Activated CD4-positive, CD25-positive, alpha-beta regulatory T cell treated with anti-CD3 and anti-CD28 coated beads, Interleukin-2, amount 50 U/mL, for 16 hours (primary cell): Measurements from ENCODE around the gene CCNDBP1.
"Not testable (repeated sequence)": the region's sequence is repeated elsewhere in the genome, so short reads cannot be mapped to it uniquely, and the experiment has no call there.

Experiments
- DNase-seq: peaks from one replicate; pipeline ENCODE4 v3.0.0-alpha.2; 2020; ENCODE audit warnings: low read depth, low spot score

CCNDBP1 gene

DNA sequence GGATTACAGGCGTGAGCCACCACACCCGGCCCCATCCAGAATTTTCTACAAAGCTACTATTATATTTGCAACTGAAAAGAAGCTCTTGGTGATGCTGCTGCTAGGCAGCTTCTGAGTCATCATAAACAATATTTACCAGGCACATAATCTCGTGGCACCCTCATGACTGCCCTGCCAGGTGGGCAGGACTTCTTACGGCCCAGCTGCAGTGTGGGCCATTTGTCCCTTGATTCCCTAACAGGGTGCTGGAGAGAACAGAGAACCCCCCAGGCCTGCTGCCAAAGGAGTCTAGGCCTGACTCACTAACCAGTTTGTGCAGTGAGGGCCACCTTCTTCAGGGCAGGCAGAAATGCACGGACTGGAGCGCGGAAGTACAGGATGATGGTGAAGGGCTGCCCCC lies 30.8 kb downstream of the CCNDBP1 start:
- no peak for DNase-seq

DNA sequence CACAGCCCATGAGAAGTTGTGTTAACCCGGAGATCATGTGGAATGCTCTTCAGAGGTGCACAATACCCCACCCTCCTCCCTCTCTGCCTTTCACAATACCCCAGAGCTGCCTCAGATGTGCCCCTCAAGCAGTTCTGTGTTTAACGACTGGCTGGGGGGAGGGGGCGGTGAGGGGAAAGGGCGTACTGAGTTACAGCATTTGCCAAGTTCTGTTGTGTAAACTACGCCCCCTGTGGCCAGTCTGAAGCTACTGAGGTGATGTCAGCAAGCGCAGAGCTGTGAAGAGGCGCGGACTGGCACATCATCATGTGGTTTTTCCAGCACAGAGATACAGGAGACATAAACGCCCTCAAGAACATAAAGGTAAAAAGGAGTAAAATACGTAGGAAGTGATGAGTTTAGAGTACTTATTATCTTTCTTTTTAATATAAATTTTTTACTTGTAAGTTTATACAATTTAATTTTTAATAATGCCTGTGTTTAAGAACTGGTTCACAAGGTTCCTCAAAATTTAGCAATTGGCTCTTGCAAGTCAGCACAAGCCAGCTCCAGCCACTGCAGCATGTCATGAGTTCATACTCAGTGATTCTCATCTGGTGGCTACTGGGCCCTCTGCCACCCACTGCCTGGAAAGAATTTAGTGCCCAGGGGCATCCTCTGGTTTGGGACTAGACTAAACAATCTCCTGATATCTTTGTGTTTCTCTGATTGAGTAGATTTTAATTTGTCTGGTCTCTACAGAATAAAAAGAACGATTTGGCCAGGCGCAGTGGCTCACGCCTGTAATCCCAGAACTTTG lies 33.9 kb downstream of the CCNDBP1 start:
- DNase-seq = no peak

DNA sequence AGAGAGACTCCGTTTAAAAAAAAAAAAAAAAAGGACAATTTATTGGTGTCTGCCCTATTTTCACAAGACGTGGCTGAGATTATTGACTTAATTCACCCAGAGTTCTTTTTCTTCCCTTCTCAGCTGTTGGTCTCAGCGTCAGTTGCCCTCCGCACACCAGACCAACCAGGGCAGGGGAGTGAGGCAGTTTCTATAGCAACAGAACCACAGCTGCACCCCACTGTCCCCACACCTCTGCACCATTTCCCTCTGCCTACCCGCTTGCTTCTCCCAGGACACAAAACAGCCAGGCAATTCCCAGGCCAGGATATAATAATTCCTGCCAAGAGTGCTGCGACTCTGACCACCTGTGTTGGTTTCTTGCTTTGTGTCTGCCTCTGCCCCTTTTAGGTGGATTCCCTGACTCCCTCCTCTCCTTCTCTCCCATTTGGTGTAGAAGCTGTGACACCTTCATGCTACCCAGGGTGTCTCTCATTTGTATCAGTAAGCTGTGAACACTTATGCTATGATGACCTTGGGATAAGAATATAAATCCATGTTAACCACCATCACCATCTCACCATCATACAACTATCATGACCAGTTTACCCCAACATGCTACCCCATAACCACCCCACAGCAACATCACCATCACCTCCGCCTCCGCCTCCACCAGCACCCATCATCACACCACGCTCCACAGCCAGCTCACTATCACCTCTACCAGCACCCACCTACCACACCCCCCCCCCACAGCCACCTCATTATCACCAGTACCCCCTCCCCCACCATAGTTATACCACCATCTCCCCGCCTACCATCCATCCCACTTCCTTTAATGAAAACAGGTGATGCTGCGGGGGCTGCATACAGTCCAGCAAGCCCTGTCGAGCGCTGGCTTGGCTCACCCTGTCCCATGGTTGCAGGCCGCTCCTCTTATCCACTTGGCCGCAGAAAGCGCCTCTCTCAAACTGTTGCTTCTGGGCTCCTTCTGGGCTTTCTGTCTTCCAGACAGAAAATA lies 35.0 kb downstream of the CCNDBP1 start:
- no peak for DNase-seq

DNA sequence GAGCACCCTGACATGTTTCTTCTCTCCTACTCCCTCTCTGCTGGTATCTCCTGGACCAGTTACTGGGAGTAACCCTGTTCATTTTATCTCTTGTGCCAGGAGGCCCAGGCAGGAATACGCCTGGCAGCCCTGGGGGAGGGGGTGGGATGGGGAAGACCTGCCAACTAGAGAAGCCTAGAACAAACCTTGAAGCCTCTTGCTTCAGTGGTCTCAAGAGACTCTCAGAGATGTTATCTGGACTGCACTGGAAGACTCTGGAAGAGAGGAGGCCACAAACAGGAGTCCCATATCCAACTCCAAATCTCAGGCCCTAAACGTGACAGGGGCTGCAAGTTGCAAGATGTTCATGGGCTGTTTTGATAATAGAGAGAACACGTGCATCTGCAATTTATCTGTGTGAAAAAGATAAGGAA lies 35.8 kb downstream of the CCNDBP1 start, which contains the start of gene EPB42:
EPB42 (minus strand) TSS at position 28 of the 413 bp plus-strand sequence. CDS start 193 bp downstream, outside the sequence.
- DNase-seq = no peak

DNA sequence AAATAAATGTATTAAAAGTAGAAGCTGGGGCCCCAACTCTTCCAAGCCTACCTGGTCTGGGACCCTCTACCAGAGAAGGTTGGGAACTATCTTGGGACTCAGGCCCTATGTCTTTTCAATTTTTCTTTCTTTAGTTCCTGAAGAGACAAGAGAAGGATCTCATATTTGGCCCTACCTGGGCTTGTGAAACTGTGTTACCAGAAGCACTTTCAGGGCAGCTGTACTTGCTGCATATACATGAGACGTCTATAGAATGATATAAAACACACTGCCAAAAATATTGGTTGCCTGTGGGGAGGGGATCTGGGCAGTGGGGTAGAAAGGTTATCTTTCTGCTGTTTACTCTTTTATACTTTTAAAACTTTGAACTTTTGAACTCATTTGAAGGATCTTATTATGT lies 36.2 kb downstream of the CCNDBP1 start:
- DNase-seq = no peak

DNA sequence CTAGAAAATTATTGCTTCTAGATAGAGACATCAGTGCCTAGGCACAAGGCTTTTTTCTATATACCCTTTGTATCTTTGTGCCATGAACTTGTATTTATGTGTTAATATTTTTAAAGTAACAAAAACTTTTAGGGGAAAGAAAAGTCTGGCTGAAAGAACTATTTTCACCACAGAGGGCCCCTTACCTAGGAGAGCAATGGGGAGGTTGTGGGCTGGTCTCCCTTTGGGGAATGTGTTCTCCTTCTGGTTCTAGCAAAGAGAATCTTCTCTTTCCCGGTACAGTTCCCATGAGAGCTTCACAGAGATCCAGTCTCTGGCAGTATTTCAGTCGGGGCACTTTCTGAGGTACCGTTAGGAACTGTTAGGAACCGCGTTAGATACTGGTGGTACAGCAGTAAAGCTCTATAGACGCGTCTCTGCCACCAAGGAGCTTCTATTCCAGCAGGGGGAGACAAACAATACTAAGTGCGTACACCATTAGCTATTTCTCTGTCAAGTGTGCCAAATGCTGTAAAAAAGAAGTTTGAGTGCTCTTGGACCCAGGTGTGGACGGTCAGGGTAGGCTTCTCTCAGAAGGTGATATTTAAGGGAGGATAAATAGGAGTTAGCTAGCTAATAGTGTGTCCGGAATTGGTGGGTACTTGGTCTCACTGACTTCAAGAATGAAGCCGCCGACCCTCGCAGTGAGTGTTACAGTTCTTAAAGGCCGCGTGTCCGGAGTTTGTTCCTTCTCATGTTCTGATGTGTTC lies 40.2 kb downstream of the CCNDBP1 start:
- no peak for DNase-seq

DNA sequence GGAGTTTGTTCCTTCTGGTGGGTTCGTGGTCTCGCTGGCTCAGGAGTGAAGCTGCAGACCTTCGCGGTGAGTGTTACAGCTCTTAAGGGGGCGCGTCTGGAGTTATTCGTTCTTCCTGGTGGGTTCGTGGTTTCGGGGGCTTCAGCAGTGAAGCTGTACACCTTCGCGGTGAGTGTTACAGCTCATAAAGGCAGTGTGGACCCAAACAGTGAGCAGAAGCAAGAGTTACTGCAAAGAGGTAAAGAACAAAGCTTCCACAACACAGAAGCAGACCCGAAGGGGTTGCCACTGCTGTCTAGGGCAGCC lies 40.7 kb downstream of the CCNDBP1 start:
- DNase-seq = not testable (repeated sequence)

DNA sequence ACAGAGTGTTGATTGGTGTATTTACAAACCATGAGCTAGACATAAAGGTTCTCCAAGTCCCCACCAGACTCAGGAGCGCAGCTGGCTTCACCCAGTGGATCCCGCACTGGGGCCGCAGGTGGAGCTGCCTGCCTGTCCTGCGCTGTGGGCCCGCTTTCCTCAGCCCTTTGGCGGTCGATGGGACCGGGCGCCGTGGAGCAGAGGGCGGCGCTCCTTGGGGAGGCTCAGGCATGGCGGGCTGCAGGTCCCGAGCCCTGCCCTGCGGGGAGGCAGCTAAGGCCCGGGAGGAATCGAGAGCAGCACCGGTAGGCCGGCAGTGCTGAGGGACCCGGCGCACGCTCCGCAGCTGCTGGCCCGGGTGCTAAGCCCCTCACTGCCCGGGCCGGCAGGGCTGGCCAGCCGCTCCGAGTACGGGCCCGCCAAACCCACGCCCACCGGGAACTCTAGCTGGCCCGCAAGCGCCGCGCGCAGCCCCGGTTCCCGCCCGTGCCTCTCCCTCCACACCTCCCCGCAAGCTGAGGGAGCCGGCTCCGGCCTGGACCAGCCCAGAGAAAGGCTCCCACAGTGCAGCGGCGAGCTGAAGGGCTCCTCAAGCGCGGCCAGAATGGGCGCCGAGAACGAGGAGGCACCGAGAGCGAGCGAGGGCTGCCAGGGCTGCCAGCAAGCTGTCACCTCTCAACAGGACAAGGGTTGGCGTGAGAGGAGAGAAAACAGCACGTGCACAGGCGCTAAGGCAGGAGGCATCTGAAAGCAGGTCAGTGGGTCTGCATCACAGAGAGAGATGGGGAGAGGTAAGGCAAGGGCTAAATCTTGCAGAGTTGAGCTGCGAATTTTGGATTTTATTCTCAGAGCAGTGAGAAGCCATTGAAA lies 41.5 kb downstream of the CCNDBP1 start:
- DNase-seq = no peak

DNA sequence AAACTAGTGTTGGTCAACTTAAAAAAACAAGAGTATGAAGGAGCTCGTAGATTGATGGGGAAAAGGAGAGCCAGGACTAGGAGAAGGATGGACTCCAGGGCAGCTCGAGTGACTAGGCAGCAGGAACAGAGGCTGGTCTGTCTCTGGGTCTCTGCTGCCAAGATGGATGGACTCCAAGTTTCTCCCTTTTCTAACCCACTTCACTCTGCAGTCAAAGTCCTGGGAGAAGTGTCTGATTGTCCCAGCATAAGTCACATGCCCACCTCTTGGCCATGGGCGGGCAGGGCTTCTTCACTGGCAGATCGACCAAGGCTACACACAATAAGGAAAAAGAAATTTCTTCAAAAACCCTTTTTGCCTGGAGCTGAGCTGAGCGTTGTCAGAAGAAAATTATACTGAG lies 44.8 kb downstream of the CCNDBP1 start:
- DNase-seq = no peak

DNA sequence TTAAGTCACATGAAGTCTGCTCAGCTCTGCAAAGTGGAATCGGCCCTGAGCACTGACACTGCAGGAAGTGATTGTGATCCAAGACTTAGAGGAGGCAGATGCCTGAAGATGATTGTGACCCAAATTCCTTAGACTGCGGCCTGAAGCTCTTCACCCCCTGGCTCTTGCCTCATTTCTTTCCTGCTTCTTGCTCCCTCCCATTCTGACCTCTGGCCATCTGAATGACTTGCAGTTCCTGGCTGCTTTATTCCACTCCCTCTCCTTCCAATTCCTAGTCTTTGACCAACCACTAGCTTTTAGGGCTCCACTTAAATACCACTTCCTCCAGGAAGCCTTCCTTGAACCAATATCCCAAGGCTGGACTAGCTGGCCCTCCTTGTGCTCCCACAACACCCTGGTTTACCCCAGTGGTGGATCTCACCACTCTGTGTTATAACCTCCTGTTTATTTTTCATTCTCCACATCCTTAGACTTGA lies 45.5 kb downstream of the CCNDBP1 start:
- no peak for DNase-seq

DNA sequence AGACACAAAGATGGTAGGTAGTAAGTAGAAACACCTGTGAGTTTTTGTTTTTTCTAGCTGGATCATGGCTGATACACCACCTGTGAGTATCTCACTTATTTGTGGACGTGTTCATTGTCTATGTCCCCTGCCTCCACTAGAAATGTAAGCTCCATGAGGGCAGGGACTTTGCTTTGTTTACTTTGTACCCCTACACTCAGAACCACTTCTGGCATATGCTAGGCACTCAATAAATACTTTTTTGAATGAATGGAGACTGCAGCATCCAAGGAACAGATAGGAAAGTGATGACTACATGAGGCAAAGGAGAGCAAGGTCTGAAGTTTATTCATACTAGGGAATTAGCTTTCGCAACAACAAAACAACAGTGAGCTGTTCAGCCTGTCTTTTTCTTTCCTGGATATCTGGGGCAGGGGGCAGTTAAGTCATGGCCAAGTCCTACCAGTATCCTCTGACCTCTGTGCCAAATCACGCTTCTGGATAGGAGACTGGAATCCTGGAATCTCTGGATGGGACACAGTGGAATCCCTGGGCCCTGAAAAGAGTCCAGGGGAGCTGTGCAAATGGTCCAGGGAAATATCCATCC lies 47.2 kb downstream of the CCNDBP1 start:
- no peak for DNase-seq

DNA sequence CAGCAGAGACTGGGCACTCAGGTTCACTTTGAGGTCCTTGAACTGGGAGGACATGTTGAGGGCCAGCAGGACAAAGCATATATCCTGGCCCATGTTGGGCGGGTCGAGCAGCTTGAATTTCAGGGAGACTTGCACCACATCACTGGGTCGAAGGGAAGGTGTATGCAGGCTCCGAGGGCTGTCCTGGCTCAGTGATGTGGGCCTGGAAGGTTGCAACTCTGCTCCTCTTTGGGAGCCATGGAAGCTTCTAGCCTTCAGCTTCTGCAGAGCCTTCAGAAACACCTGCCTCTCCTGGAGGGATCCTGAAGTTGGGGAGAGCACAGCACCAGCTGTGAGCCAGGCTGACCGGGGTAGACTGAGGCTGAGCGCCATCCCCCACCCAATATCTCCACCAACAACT lies 50.3 kb downstream of the CCNDBP1 start:
- DNase-seq = no peak

DNA sequence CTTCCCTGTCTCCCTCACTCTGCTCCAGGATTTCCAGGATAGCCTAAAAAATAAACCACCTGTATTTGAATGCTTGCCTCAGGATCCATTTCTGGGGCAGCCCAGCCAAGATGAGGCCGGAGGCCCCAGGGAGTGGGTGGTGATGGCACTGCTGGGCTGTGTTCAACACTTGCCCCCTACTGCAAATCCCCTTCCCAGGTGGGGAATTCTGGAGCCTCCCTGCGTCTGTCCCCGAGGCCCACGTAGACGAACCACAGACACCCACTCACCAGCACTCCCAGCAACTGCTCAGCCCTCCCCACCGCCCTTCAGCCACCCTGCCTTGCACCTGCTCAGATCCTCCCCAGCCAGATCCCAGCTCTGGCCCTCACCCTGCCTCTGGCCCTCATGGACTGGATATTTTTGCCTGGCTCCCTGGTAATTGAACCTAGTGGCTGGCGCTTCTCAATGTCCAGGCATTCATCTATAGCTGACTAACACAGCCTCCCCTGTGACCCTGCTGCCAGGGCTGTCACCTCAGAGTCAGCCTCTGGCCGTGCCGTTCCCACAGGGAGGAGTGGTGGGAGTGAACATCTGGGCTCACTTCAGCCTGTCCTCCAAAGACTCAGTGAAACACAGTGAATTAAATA lies 52.8 kb downstream of the CCNDBP1 start:
- no peak for DNase-seq

DNA sequence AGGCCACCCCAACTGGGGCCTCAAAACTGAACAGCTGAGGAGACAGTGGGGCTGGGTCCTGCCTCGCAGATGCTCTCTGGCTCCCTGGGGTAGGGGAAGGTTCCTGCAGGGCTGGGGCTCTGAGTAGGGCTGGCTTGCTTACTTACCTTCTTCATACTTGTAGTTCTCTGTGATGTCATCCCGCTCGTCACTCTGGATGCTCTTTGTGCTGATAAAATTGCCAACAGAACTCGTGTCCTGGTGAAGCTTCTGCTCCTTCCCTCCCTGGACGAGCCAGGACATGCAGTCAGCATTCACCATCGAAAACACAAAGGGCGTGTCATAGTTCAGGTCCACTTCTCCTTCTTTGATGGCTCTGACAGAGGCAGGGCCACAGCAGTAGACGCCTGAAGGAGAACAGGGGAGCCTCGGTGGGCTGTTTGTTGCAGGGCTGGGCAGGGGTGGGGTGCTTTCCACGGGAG lies 53.5 kb downstream of the CCNDBP1 start:
- DNase-seq = no peak

DNA sequence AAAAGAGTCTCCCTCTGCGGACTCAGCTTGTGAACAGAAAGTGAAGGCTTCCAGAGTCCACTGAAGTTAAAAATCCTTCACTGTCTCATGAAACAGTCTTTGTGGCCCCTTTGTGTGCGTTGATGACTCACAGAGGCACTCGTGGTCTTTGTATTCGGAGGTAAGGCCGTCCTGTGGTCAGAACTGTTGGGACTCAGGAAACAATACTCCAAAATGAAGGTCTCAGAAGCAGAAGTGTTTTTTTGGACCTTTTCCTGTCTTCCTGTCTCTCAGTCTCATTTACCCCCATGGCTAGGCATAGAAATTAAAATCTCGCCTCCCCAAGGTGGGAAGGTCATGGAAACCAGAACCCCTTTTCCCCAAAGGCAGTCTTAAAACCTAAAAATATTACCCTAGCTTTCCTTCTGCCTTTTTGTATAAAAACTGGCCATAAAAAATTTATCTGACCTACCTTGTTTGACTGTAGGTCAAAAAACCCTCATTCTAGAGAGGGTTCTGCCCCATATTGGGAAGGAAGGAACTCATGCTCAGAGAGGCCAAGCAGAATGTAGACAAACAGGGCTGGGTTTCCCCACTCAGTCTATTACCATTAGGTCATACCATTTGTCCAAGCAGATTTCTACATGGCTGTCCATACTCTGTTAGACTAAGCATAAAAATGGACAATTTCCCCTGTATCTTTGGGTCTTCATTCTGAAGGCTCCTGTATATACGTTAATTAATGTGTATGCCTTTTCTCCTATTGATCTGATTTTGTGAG lies 54.7 kb downstream of the CCNDBP1 start:
- no peak for DNase-seq

DNA sequence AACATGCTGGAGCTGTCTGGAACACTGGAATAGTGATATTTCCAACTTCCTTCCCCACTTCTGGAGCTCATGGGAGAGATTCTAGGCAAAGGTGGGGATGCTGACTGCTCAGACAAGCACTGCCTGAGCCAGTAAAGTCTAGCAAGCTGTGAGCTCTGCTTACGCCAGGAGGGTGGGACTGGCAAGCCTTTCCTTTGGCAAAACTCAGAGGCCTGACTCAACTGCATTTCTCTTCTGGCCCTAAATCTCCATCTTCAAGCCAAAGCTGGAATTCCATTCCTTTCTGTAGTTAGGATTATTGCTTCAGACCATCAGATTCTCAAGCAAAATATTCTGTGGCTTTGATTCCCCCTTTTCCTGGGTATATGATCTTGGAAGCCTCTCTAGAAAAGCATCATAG lies 55.9 kb downstream of the CCNDBP1 start:
- no peak for DNase-seq

DNA sequence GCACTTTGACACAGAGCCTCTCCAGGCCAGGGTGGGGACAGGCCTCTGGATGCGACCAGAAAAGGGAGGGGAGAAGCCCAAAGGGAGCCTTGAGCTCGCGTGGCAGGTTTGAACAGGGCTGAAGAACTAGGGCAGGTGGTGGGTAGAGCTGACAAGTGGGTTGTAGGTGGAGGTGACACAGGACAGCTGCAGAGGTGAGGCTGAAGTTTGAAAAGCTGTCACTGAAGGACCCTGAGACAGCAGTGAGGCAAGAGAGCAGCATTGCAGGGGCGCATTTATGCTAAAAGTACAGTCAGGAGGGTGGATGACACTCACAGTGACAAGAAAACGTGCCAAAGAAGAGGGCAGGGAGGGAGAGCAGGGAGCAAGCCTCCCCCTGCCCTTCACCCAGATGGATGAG lies 57.4 kb downstream of the CCNDBP1 start:
- DNase-seq = no peak

DNA sequence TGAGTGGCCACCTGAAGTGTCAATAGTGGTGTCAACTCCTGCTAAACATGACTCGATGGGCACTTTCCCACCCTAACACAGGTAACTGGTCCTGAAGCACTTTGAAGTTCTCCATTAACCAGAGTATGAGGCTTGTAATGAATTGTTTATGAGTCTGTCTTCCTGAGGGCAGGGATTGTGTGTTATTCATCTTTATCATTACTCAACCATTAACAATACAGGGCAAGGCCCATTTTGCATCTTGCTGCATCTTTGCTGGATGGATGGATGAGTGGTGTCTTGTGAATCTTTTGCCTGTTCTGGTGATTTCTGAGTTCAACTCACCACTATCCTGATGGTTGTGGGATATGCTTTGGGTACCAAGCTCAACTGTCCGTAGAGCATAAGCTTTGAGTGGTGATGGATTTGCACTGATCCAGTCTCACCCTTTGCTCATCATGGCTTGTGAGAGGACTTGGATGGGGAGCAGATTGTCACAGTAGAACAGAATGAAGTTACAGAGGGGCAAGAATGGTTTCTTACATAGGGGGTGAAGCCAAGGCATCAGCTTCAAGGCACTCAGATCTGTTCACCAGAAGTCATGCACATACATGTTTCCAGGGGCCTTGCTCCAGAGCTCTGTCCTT lies 57.9 kb downstream of the CCNDBP1 start:
- no peak for DNase-seq

DNA sequence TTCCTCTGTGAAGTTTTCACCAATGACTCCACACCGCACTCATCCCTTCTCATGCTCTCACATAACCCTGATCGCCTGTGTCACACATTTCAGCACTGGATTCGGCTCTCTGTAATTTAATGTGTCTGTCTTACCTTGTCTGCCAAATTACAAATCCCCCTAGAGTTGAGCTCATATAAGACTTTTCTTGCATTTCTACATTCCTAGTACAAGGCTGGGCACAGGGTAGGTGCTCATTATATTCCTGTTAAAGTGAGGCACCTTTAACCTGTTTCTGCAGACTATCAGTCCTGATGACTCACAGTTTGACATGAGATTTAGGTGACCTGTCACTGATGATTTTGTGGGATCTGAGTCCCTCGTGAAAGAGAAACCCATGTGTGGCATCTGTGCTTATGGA lies 58.9 kb downstream of the CCNDBP1 start:
- DNase-seq = no peak
